ENCODE results near the gene VPS13A.
"Not testable (repeated sequence)": the region's sequence is repeated elsewhere in the genome, so short reads cannot be mapped to it uniquely, and the experiment has no call there.

Gene VPS13A

GRCh38 chr9:77427256-77427927 is 250.1 kb downstream of the VPS13A start:
- DNase-seq: no peak

GRCh38 chr9:77429928-77430327 is 252.6 kb downstream of the VPS13A start:
- no peak for DNase-seq

GRCh38 chr9:77432053-77432452 is 254.7 kb downstream of the VPS13A start:
- DNase-seq: no peak

- peak; percentile 48 for DNase-seq
These were observed 256.5 kb downstream of the VPS13A start for GRCh38 chr9:77433675-77434445.

GRCh38 chr9:77435277-77435676 is 257.9 kb downstream of the VPS13A start:
- DNase-seq: no peak

DNA sequence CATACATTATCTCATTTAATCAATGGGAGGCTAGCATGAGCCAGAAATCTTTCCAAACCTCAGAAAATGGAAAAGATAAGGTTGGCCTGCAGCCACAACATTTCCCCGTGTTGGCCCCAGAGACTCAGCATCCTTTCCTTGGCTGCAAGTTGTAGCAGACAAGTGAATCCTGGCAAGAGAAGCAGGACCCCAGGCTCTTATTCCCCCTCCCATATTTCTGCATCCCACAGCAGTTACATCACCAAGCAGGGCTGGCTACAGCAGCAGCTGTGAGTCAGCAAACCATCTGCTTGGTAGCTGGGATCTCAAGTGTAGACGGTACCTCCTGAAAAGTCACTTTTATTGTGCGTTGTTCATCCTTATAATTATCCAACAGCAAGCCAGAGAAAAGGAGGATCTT is 258.4 kb downstream of the VPS13A start:
- DNase-seq: no peak

DNA sequence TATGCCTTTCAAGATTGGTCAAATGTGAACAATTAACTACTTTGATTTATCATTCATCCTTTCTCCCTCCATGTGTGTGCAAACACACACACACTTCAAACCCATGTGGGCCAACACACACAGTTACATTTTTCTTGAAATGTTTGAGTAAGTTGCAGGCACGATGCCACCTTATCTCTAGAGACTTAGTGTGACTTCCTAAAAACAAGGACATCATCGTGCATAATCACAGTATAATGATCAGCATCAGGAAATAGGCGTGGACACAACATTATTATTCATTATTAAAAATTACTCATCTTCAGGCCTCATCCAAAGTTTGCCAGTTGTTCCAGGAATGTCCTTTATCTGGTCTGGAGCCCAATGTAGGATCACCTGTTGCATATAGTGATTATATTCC is 261.3 kb downstream of the VPS13A start:
- DNase-seq: no peak

DNA sequence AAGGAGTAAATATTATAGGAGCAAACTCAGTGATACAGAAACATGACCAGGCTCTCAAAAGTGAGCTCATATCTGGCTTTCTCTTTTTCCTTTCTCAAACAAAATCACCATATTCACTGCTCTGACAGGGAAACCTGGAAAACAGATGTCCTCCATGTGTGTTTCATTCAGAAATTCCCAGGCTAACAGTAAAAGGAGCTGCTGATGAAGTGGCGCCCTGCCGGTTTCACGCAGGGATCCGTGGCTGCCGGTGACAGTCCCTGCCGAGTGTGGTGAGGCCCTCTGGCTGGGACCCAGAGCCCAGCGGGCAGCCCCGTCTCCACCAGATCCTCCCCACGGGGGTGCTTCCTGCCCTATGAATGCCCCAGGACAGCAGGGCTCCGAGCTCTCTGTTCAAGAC is 262.7 kb downstream of the VPS13A start:
- no peak for DNase-seq

DNA sequence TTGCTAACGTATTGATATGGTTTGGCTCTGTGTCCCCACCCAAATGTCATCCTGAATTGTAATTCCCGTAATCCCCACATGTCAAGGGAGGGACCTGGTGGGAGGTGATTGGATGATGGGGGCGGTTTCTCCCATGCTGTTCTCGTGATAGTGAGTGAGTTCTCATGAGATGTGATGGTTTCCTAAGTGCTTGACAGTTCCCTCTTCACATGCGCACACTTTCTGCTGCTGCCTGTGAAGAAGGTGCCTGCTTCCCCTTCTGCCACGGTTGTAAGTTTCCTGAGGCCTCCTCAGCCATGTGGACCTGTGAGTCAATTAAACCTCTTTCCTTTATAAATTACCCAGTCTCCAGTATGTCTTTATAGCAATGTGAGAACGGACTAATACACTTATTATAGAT is 263.8 kb downstream of the VPS13A start:
- DNase-seq: not testable (repeated sequence)

GRCh38 chr9:77442436-77442835 is 265.1 kb downstream of the VPS13A start:
- DNase-seq: no peak

DNA sequence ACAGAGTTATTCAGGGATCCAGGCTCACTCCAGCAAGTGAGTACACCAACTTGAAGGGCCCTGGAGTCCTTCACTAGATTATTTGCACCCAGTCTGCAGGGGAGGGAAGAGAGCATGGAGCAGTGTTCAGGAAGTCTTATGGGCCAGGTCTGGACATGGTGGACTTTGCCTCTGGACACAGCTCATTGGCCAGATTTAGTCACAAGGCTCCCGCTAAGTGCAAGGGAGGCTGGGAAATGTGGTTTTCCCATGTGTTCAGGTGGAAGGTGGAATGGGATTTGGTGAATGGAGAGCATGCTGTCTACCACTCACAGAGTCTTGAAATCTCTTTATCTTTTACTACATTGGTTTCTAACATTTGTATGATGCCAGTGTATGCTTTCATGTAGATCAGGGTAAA is 270.3 kb downstream of the VPS13A start:
- no peak for DNase-seq

- DNase-seq: no peak
These were observed 272.1 kb downstream of the VPS13A start for GRCh38 chr9:77449240-77450084.

GRCh38 chr9:77450085-77450475 is 272.7 kb downstream of the VPS13A start:
- DNase-seq: no peak

- no peak for DNase-seq
These were observed 274.2 kb downstream of the VPS13A start for GRCh38 chr9:77451507-77451906.

- DNase-seq: no peak
These were observed 276.7 kb downstream of the VPS13A start for GRCh38 chr9:77453825-77454647.

GRCh38 chr9:77454663-77455062 is 277.3 kb downstream of the VPS13A start:
- no peak for DNase-seq

- peak; percentile 28 for DNase-seq
These were observed 278.1 kb downstream of the VPS13A start for GRCh38 chr9:77455312-77455927.

DNA sequence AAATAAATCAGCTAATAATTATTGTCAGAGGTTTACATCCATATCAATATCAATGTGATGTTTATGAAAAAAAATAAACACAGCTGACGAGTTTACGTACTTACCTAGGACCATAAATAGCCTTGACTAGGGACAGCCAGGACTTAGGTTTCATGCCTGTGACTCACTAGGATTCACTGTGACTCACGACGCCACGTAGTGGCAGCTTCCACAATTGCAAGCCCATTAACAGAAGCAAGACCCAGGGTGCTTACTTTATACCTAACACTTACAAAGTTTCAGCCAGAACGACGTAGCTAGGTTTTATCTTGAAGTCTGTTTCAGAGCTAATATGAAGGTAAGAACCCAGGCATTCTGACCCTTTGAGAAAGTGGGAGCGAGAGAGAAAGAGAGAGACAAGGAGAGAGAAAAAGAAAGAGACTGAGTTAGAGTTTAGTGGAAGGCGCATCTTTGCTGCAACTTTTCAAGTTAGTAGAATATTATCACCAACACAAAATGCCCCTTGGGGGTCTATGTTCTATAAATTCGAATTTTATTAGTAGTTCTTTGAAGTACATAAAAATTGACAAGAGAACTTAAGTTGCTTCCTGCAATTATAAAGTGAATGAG is 279.6 kb downstream of the VPS13A start:
- peak; percentile 84 for DNase-seq

DNA sequence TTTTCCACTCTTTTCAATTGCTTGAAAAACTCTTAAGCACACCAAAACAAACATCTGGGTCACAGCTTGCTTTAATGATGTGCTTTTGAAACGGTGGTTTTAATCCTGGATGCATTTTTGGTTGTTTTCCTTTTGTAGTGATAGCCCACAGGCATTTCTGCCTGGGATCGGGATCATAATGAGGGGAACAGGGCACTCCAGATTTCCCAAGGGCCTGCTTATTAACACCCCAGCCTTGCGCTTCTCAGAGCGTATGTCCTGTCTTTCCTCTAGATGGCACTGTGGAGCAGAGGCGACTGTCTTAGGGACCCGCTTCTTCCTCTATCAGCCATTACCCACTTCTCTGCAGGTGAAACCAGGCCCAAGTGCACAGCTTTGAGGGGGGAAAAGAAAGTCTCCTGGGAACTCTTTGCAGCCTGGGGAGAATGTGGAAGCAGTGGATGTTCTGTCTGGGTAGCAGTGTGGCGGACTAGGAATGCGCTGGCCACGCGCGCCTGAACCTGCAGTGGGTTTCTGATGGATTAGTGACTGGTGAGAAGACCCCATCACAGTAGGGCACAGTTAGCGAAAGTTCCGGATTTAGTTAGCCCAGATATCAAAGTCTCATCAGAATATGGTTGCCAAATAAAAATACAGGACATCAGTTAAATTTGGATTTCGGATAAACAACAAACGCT is 280.7 kb downstream of the VPS13A start:
- DNase-seq: peak; percentile 59

GRCh38 chr9:77460938-77461337 is 283.6 kb downstream of the VPS13A start:
- DNase-seq: no peak

- no peak for DNase-seq
These were observed 284.7 kb downstream of the VPS13A start for GRCh38 chr9:77462066-77462465.
